Measurements from ENCODE around the gene PLOD3.
A peak's percentile ranks its signal among the peaks of the same experiment; 100 is the strongest.

The PLOD3 gene

DNA sequence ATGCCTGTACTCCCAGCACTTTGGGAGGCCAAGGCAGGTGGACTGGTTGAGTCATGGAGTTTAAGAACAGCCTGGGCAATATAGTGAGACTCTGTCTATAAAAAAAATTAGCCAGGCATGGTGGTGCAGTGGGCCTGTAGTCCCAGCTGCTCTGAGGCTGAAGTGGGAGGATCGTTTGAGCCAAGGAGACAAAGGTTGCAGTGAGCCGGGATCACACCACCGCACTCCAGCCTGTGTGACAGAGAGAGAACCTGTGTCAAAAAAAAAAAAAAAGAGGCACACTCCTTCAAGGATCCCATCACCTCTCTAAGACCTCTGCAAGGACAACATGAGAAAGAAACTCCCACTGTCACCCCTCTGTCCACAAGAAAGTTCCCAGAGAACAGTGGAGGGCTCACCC is 41.7 kb downstream of the PLOD3 start:
- no peak for DNase-seq

DNA sequence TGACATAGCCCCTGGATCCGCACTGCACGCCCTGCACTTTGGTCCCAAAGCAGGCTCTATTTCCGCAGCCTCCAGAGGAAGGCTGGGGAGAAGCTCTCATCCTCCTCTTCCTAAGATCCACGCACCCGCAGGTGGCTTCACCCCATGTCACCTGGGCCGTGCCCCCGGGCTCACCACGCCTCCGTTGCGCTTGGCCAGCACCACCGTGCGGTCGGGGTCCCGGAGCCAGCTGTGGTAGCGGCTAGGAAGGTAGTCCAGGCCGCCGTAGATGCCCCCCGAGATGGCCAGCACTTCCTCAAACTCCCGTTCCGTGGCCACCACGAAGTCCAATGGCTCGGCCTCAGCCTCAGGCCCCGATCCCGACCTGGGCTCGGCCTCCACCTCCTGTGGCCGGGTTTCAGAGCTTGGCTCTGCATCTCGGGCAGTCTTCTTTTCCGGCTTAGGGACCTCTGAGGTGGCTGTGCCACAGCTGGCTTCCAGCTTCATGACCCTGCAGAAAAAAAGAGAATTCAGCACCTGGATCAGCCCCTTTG is 43.0 kb downstream of the PLOD3 start:
- no peak for DNase-seq

DNA sequence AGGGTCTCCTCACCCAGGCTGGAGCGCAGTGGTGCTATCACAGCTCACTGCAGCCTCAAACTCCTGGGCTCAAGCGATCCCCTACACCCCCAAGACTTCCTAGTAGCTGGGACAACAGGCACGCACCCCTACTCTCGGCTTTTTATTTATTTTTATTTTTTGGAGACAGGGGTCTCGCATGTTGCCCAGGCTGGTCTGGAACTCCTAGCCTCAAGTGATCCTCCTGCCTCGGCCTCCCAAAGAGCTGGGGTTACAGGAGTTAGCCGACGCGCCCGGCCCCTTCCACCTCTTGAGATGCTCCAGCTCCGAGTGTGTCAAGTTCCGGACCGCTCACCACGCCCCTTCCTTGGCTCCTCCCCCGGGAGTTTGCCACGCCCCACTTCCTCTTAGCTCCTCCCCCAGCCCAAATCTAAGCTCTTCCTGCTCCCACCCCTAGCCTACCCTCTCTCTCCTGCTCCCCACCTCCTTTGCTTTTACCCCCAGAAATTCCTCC is 43.6 kb downstream of the PLOD3 start:
- peak; percentile 65 to 77 for DNase-seq

DNA sequence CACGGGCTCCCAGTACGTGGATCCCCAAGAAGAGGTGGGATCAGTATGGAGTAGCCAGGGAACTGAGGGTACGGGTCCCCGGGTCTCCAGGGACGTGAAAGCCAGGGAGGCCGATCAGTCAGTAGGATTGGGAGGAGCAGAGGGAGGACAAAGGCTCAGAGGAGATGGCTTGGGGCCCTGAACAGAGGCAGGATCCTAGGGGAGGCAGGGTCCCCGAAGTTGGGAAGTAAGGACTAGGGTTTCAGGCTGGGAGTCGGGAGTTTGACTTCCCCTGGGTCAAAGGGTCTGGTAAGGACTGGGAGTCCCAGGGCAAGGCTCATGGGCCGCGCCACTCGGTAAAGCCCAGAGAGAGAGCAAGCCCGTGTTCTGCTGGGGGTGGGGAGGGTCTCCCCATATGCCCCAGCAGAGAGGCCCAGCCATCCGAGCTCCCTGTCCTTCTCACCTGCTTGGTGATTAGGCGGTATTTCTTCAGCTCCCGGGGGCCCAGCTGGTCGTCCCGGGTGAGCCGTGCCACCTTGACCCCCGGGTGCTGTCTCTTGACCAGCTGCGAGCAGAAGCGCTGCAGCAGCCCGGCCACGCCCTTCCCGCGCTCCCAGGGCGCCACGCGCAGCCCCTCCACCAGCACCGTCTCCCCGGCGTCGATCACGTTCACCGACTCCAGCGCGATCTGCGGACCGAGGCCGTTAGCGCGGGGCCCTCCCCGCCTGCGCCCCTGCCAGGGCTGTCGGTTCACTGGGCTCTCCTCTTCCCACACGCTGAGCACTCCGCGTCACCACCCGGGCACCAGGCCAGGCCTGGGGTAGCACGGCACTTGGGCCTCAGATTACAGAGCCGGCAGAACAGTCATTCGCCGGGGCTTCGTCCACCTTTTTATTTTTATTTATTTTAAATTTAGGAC is 44.3 kb downstream of the PLOD3 start:
- no peak for DNase-seq

DNA sequence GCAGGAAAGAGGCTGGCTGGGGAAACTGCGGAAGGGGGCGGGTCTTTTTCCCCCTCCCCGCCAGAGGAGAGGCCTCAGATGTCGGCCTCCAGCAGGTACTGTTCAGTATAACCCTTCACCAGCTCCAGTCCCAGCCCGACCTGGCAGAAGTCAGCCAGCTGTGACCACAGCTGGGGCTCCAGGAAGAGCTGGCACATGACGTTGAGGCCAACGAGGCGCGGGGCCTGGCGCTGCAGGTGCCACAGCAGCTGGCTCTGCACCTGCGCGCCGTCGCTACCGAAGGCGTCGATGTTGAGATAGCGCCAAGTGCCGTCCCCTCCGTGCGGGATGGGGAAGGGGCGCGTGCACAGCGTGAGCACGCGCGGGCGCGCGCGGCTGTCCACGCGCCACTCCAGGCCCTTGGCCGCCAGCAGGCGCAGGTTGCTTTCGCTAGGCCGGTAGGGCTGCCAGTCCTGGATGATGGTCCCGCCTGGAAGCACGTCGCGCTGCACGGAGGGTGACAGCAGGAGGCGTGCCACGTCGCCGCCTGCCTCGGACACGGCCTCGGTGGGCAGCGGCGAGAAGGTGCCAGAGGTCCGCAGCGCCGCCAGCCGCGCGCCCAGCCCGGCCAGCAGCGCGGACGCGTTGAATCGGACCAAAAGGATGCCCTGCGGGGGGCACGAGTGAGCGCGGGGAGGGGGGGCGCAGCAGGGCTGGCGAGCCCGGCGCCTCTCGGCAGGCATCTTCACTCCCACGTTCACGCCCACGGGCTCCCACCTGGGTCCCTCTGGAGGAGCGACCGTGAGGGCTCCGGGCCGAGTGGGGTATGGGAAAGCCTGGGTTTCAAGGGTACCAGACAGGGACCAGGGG is 45.2 kb downstream of the PLOD3 start:
- DNase-seq: peak in 1 of 2 donors; percentile 42

DNA sequence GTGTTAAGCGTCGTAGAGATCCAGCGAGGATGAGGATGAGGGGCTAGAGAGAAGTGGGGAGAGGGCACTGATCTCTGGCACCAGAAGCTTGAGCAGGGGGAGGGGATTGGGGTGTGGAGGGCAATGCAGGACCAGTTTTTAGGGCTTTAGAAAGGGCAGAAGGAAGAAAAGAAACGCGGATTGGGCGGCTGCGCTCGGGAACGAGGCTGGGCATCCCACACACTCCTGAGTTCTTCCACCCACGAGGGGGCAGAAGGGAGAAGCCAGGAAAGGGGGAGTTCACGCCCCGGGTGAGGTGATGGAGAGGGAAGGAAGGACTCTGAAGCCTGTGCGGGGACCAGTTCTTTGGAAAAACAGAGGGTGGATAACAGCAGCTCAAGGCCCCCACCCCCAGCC is 45.9 kb downstream of the PLOD3 start:
- no peak for DNase-seq

DNA sequence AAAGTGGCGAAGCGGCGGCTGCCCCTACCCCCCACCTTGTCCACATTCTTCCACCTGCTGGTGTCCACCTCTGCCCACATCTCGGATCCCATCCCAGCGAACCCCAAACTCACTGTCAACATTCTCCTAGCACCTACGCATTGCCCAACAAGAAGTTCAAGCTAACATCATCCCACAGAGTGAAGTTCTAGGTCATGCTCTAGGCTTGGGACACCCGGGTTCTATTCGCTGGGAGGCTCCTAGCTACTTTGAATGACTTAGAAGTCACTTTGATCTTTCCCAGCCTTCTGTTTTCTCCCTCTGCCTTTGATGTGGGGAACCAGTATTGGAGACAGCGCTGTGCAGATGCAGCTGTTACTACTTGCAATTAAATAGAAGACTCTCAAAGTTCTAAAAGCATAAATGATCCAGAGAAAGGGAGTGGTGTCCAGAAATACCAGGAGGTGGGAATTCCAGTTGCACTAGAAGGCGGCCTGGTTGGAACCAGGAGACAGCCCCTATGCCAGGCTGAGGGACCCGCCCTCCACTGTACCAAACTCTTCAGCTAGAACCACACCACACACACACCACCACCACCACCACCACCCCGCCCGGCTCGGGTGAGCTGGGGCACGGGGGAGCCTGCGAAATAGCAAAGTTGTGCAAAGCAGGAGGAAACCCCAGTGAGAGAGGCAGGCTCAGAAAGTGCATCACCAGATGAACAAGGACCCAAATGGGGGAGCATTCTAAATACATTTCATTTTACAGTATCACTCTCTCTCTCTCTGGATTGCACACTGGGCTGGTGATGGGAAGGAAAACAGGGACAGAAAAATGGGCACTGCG is 46.6 kb downstream of the PLOD3 start:
- peak in 1 of 2 donors; percentile 18 for DNase-seq

DNA sequence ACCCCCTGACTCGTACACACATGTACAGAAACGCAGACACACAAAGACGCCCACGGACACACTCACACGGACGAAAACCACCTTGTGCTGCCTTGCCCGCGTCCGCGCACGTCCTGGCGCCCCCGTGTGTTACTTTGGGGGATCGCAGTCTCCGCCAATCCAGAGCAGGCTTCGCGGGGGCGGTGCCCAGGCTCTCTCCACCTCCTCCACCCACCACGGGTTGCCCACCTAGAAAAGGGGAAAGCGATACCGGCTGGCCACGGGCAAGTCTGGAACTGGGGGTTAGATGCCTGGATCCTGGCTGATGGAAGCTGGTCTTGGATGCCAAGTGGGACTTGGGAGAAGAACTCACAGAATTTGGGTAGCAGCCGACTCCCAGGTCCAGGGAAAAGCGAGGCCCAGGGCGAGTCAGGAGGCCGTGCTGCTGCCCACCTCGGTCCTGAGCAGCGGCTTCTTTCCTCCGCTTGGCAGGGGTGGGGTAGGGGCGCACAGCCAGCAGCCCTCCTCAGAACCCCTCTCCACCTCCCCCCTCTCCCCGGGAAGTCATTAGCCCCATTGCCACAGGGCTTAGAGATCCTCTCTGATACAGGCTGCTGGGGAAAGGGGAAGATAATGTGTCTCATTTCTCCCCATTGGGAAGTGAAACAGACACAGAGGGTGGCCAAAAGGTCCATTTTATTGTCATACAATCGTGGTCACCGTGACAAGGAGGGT is 47.4 kb downstream of the PLOD3 start:
- peak; percentile 78 to 84 for DNase-seq

DNA sequence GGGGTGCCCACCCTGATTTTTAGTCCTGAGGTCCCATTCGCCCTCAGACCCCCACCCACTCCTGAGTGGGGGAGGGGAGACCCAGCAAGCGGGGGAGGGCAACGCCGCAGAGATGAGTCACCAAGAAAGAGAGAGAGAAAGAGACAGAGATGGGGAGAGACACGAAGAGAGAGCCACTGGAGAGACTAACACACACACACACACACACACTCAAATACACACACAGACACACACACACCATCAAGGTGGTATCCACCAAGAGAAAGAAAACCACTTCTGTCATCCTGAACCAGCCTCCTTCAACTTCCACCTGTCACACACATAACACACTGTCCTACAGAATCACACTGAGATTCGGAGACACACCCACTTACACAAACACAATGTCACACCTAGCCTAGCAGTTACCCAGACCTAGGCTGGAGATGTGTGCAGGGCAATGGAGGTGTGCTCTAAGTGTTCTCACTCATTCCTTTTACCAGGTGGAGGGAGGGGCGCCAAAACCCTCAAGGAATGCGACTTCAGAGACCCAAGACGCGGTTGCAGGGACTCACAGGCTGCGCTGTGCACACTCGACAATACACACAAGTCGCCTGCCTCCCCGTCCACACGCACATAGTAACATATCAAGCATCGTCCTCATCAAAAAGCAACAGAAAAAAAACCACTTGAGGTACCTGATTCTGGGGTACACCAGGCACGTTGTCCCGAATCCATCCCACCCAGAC is 48.1 kb downstream of the PLOD3 start:
- no peak for DNase-seq

DNA sequence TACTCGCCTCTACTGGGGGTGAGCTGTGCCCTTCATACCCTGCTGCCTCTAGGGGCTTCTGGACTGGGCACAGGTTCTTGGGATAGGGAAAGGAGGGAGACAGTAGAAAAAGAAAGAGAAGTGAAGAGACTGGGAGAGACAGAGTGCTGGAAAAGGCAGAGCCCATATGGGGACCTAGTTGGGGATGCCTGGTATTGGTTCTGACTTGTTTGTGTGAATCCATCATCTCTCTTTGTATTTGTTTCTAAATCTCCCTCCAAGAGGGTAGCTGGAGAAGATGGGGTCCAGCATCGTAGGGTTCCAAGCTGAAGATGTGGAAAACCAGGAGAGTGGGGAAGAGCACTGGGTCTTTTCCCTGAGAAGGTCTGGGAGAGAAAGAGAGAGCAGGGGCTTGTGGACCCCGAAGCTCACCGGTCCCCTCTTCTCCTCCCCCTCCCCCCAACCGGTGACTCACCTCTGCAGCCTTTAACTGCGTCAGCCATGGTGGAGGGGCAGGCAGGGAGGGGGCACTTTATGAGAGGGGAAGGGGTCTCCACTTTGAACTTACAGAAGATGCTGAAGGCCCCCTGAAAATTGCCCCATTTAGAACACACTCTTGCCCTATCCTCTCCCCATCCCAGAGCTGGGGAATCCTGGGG is 48.9 kb downstream of the PLOD3 start:
- DNase-seq: no peak

DNA sequence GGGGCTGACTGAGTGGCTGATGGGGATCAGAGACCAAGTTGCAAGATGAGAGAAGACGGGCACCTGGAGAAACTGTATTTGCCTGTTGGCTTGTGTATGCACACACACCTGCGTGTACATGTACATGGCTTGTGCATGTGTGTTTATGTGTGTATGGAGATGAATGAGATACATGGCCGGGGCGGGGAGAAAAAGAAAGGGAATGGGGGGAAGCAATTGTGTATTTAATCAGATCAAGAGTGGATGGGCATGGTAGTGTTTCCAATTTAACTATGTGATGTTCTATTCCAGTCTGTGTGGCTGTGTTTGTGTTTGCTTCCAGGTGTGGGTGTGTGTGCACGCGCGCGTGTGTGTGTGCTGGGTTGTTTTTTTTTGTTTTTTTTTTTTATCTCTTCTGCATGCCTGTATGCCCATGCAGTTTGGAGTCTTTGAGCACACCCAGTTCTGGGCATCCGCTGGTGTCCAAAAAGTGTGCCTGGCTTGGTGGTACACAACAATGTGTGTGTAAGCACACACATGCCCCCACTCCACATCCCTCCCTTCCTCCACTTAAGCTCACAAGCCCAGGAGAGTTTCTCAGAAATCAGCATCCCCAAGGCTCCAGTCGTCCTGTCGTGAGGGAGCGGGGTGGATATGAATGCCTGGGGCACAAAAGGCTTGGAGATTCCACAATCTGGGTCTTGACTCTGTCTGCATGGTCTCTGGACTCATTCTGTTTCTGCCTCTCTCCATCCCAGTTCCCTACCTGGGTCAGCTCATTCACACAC is 49.6 kb downstream of the PLOD3 start:
- no peak for DNase-seq

GRCh38 chr7:101166909-101167644 is 50.3 kb downstream of the PLOD3 start:
- DNase-seq: no peak

DNA sequence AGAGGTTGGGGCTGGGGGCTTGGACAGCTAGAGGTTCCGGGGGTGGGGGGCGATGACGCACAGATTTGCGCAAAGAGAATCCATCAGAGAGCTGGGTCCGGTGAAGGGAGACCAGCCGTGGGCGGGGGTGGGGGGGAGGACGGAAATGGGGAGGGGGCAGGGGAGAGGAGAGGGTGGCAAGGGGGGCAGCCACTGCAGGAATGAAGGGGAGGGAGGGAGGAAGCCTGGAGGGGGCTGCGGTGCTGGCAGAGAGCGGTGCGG is 50.8 kb downstream of the PLOD3 start:
- no peak for DNase-seq

DNA sequence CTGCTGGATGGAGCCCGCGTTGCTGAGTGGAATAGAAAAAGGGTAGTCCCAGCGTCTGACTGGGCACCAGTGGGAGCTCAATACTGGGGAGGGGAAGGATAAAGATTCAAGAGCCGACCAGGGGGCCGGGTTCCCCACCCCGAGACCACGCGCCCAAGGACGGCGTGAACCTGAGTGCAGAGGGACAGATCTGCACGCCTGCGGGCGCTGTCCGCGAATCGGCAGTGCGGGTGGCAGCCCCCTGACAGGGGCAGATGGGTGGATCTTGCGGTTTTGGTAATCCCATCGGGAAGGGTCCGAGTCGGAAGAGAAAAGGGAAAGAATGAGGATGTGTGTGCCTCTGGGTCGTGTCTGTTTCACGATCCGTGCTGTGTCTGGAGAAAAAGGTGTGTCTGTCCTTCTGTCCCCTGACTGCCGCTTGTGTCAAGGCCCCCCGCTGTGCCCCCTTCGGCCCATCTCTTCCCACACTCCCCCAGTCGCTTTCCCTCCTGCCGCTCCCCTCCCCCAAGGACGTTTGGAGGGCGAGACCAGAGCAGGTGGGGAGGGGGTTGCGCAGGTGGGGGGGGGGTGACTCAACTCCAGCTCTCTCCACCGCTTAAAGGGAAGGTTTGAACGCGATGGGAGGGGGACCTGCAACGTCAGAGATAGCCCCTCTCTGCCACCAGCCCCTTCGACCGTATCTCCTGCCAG is 51.3 kb downstream of the PLOD3 start:
- DNase-seq: no peak

GRCh38 chr7:101165075-101165957 is 52.1 kb downstream of the PLOD3 start, which contains the start of gene VGF:
Gene VGF (minus strand): TSS chr7:101165569. CDS start chr7:101164843, 726 bp downstream.
- peak; percentile 93 to 95 for DNase-seq

- no peak for DNase-seq
These were observed 53.1 kb downstream of the PLOD3 start for GRCh38 chr7:101164071-101164840.
